ENCODE results near the gene TGM5. TPM values are rescaled to one million over a fixed set of nuclear protein-coding genes. Genes with fewer than 3 reads are reported as not detected.

TGM5 gene
- total RNA-seq, 1 experiment from 2014 or later: not detected

GRCh38 chr15:43212299-43212698, 54.4 kb downstream of the TGM5 start:
- ChIA-PET CTCF (interaction anchor here (3.1 to 5.0 kb wide), 2 partner anchors 8 to 13 kb away, joined by 16 to 21 read pairs; no protein-coding TSS in a partner anchor), RAD21 (ENCODE audit: low non-redundant PET in 1 of 2, low total read pairs in 2 of 2, uncharacterized antibody in 2 of 2, unreplicated experiment in 2 of 2) (no interaction called here), POLR2A (no interaction called here)
- Histone ChIP-seq H4K20me1 (ENCODE audit: insufficient read depth) (no peaks in the 10 kb centered on the region), H3K4me2 (ENCODE audit: low read length) (no peak overlapping the region), H3K9ac (ENCODE audit: low read length) (no peak overlapping the region), H3K27me3 (ENCODE audit: insufficient read depth, low read length) (no peaks in the 10 kb centered on the region), H3K27ac (ENCODE audit: low read depth, low read length) (no peak overlapping the region), H3K9me2 (ENCODE audit: insufficient read depth) (no peaks in the 10 kb centered on the region), H3K36me3 (ENCODE audit: control insufficient read depth in 1 of 2, insufficient read depth in 2 of 2, low read length in 2 of 2) (no peaks in the 10 kb centered on the region), H3K79me2 (ENCODE audit: insufficient read depth, low read length) (no peaks in the 10 kb centered on the region), H2AFZ (ENCODE audit: low read depth, low read length, poor library complexity, severe bottlenecking) (no peak overlapping the region), H3K9me3 (ENCODE audit: control insufficient read depth in 1 of 2, insufficient read depth in 1 of 2, low read depth in 1 of 2, low read length in 2 of 2) (no peaks in the 10 kb centered on the region), H3K4me3 (replicated peaks in 1 of 2; ENCODE audit: low read depth in 1 of 2, low read length in 2 of 2) (no peak overlapping the region), H3K4me1 (ENCODE audit: control insufficient read depth in 1 of 2, insufficient read depth in 2 of 2, low read length in 2 of 2) (peaks cover 0 to 3% of the 10 kb centered on the region in 2 experiments; a peak in 1 of 4 replicates)
- no peak for DNase-seq (ENCODE audit: low read depth, low spot score)
- TF ChIP-seq ZNF274 (IDR thresholded peaks at IDR 0.05; ENCODE audit: low read depth, low read length) (no peak), EZH2 (IDR thresholded peaks at IDR 0.05) (no peak), ZBTB33 (IDR thresholded peaks at IDR 0.05; ENCODE audit: extremely low read depth, insufficient replicate concordance, low read length) (no peak), SIN3A (IDR thresholded peaks at IDR 0.05; ENCODE audit: low read depth) (no peak), SP1 (IDR thresholded peaks at IDR 0.05; ENCODE audit: low read depth) (no peak)
- intact Hi-C loops (cut with micrococcal nuclease): no loop called here
- no peak for ATAC-seq
- no TSS peak for BruUV-seq (replicated peaks)

- ATAC-seq (no peak), DNase-seq (ENCODE audit: low read depth, low spot score) (no peak)
- no peak overlapping the region for H2AFZ ChIP-seq (ENCODE audit: low read depth, low read length, poor library complexity, severe bottlenecking)
- intact Hi-C loops (cut with micrococcal nuclease): no loop called here
- H3K79me2 ChIP-seq (ENCODE audit: insufficient read depth, low read length): no peaks in the 10 kb centered on the region
- no peaks in the 10 kb centered on the region for H4K20me1 ChIP-seq (ENCODE audit: insufficient read depth)
- no peaks in the 10 kb centered on the region for H3K9me3 ChIP-seq (ENCODE audit: control insufficient read depth in 1 of 2, insufficient read depth in 1 of 2, low read depth in 1 of 2, low read length in 2 of 2)
- POLR2A ChIA-PET: no interaction called here
- CTCF ChIA-PET: interaction anchor here (5.0 kb wide), 1 partner anchor 14 kb away, joined by 21 read pairs; no protein-coding TSS in a partner anchor
- no peaks in the 10 kb centered on the region for H3K27me3 ChIP-seq (ENCODE audit: insufficient read depth, low read length)
- H3K4me1 ChIP-seq (ENCODE audit: control insufficient read depth in 1 of 2, insufficient read depth in 2 of 2, low read length in 2 of 2): peaks cover 0 to 3% of the 10 kb centered on the region in 2 experiments; a peak in 1 of 4 replicates
- no peak overlapping the region for H3K4me3 ChIP-seq (replicated peaks in 1 of 2; ENCODE audit: low read depth in 1 of 2, low read length in 2 of 2)
- no peaks in the 10 kb centered on the region for H3K36me3 ChIP-seq (ENCODE audit: control insufficient read depth in 1 of 2, insufficient read depth in 2 of 2, low read length in 2 of 2)
- no peak overlapping the region for H3K4me2 ChIP-seq (ENCODE audit: low read length)
- RAD21 ChIA-PET (ENCODE audit: low non-redundant PET in 1 of 2, low total read pairs in 2 of 2, uncharacterized antibody in 2 of 2, unreplicated experiment in 2 of 2): no interaction called here
- H3K9ac ChIP-seq (ENCODE audit: low read length): no peak overlapping the region
- H3K9me2 ChIP-seq (ENCODE audit: insufficient read depth): no peaks in the 10 kb centered on the region
- BruUV-seq (replicated peaks): no TSS peak
- no peak overlapping the region for H3K27ac ChIP-seq (ENCODE audit: low read depth, low read length)
- TF ChIP-seq SIN3A (IDR thresholded peaks at IDR 0.05; ENCODE audit: low read depth): no peak
- no peak for TF ChIP-seq CEBPB (IDR thresholded peaks at IDR 0.05; ENCODE audit: low read depth)
- TF ChIP-seq CBX3 (IDR thresholded peaks at IDR 0.05; ENCODE audit: low read depth): no peak
- no peak for TF ChIP-seq YY1 (IDR thresholded peaks at IDR 0.05; ENCODE audit: extremely low read depth, insufficient replicate concordance, low read depth, low read length)
- no peak for TF ChIP-seq JUND (IDR thresholded peaks at IDR 0.05)
- TF ChIP-seq FOSL1 (IDR thresholded peaks at IDR 0.05; ENCODE audit: low read depth): no peak
- TF ChIP-seq EZH2 (IDR thresholded peaks at IDR 0.05): no peak
- no peak for TF ChIP-seq ZFX (IDR thresholded peaks at IDR 0.05)
- no peak for TF ChIP-seq MAX (IDR thresholded peaks at IDR 0.05)
- no peak for TF ChIP-seq CTCF (IDR thresholded peaks at IDR 0.05 in 2 of 3, conservative IDR thresholded peaks at IDR 0.05 in 1 of 3; ENCODE audit: borderline replicate concordance in 1 of 3, insufficient read depth in 1 of 3, low read depth in 2 of 3, low read length in 2 of 3)
- TF ChIP-seq ZNF274 (IDR thresholded peaks at IDR 0.05; ENCODE audit: low read depth, low read length): no peak
- no peak for TF ChIP-seq TCF7L2 (IDR thresholded peaks at IDR 0.05; ENCODE audit: borderline replicate concordance, extremely low read depth, insufficient read depth, insufficient read length)
- TF ChIP-seq SP1 (IDR thresholded peaks at IDR 0.05; ENCODE audit: low read depth): no peak
These were observed 55.4 kb downstream of the TGM5 start for GRCh38 chr15:43211224-43211735.
